Measurements from ENCODE around the gene USP44. TPM values are rescaled to one million over a fixed set of nuclear protein-coding genes. Genes with fewer than 3 reads are reported as not detected.

USP44 gene
- total and polyA plus RNA-seq, 2 of the 4 experiments (the other 2 are of a cell fraction), result 13.0 to 33.5 TPM

DNA sequence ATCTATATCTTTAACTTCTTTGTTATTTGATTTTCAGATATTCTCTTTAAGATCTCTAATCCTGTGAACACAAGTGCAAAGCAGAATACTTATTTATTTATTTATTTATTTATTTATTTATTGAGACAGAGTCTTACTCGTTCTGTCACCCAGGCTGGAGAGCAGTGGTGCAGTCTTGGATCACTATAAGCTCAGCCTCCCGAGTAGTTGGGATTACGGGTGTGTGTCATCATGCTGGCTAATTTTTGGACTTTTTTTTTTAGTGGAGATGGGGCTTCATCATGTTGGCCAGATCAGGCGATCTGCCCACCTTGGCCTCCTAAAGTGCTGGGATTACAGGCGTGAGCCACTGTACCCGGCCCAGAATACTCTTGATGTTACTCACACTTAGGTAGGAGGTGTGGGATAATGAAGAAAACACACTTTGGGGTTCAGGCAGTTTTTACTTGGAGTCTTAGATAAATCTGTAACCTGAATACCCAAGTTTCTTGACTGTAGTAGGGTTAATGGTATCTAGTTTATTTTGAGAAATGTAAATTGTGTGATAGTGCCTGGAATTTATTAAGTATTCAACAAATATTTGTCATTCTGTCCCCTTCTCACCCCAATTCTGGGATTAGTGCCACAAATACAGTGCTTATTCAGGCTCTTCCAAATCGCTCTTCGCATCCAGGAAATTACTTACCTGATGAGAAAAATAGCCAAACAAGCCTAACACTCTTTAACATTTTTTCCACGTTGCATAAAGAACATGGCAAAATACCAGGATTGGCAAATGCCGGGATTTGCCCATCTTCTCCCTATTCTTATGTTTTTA, 44.4 kb downstream of the USP44 start (continued):
- no peak for TF ChIP-seq SMC3 (IDR thresholded peaks at IDR 0.05; ENCODE audit: low read depth, low read length)

GRCh38 chr12:95505039-95505438, 46.2 kb downstream of the USP44 start:
- DNase-seq (no peak), ATAC-seq (ENCODE audit: low read depth) (no peak)
- Histone ChIP-seq H3K4me3 (ENCODE audit: insufficient read depth, low read depth, low read length) (no peak overlapping the region), H2BK5ac (ENCODE audit: low read depth, low read length, poor library complexity, severe bottlenecking) (no peak overlapping the region), H3K36me3 (ENCODE audit: control insufficient read depth, insufficient read depth, low read length) (peaks cover 43% of the 10 kb centered on the region), H4K5ac (ENCODE audit: low read depth, low read length) (no peak overlapping the region), H3K9me1 (ENCODE audit: insufficient read depth, low read length) (no peaks in the 10 kb centered on the region; the same call in 1 of the 2 replicates), H4K91ac (ENCODE audit: insufficient read depth, low read depth, low read length) (no peak overlapping the region), H2BK20ac (ENCODE audit: low read depth, low read length) (no peak overlapping the region), H2AFZ (replicated peaks; ENCODE audit: low read length, poor library complexity) (no peak overlapping the region), H3K4me2 (ENCODE audit: low read depth, low read length) (no peak overlapping the region), H3K56ac (ENCODE audit: extremely low read depth, insufficient read depth, low read length) (no peak overlapping the region), H2BK15ac (ENCODE audit: low read depth, low read length) (no peak overlapping the region), H3K14ac (replicated peaks; ENCODE audit: low read depth, low read length) (no peak overlapping the region), H3K9ac (ENCODE audit: low read depth, low read length) (no peak overlapping the region), H2AK5ac (ENCODE audit: low read depth, low read length) (no peak overlapping the region), H3K79me1 (ENCODE audit: low read depth in 1 of 2, low read length in 2 of 2) (peaks cover 26 to 39% of the 10 kb centered on the region in 2 experiments), H3K4me1 (ENCODE audit: control insufficient read depth, insufficient read depth, low read length) (peaks cover 2% of the 10 kb centered on the region), H3K27ac (ENCODE audit: insufficient read depth, low read length) (no peak overlapping the region), H2BK120ac (ENCODE audit: low read depth, low read length) (no peak overlapping the region), H4K20me1 (ENCODE audit: insufficient read depth, low read length) (no peaks in the 10 kb centered on the region; the same call in 1 of the 2 replicates), H2AK9ac (replicated peaks; ENCODE audit: low read depth, low read length, poor library complexity) (no peak overlapping the region), H3K27me3 (ENCODE audit: control insufficient read depth, insufficient read depth, low read length) (no peaks in the 10 kb centered on the region), H3K23ac (ENCODE audit: low read depth, low read length) (no peak overlapping the region), H4K8ac (ENCODE audit: low read depth in 2 of 2, low read length in 2 of 2) (no peak overlapping the region), H3K4ac (ENCODE audit: low read depth, low read length) (no peak overlapping the region), H3K9me3 (ENCODE audit: control insufficient read depth, insufficient read depth, low read length) (no peaks in the 10 kb centered on the region), H3K18ac (ENCODE audit: low read depth, low read length) (no peak overlapping the region)
- ChIA-PET CTCF (no interaction called here), POLR2A (ENCODE audit: unreplicated experiment) (no interaction called here)
- TF ChIP-seq BHLHE40 (IDR thresholded peaks at IDR 0.05; ENCODE audit: low read depth, low read length) (no peak), MAZ (IDR thresholded peaks at IDR 0.05; ENCODE audit: borderline replicate concordance, low read depth, low read length) (no peak), RAD21 (IDR thresholded peaks at IDR 0.05; ENCODE audit: low read length) (no peak)
- TF ChIP-seq, protein P1, sequence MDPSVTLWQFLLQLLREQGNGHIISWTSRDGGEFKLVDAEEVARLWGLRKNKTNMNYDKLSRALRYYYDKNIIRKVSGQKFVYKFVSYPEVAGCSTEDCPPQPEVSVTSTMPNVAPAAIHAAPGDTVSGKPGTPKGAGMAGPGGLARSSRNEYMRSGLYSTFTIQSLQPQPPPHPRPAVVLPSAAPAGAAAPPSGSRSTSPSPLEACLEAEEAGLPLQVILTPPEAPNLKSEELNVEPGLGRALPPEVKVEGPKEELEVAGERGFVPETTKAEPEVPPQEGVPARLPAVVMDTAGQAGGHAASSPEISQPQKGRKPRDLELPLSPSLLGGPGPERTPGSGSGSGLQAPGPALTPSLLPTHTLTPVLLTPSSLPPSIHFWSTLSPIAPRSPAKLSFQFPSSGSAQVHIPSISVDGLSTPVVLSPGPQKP (IDR thresholded peaks at IDR 0.05; ENCODE audit: borderline replicate concordance, low read depth, low read length), result no peak
- no TSS peak for BruUV-seq (replicated peaks)
- in situ Hi-C loops (cut with MboI; ENCODE audit: low sequenced_read_pairs), result no loop called here
- dilution Hi-C loops (cut with HindIII; ENCODE audit: low sequenced_read_pairs, unreplicated experiment), result no loop called here
- intact Hi-C loops (cut with micrococcal nuclease), result no loop called here
- WGBS, 2 experiments (ENCODE audit: extremely low coverage in 2 of 2, insufficient read length in 1 of 2), result 100% methylated on average over 2 of the region's 5 CpGs; no CpG with 5 or more reads in 1 of the 2 experiments

Data from IMR-90 (cell line).